DMS153 (cell line): Measurements from ENCODE around the gene RPL28.

ENCODE experiments used
- DNase-seq: peaks from one replicate; lab custom pipeline; 2025; lab: John Stamatoyannopoulos, UW

RPL28 gene

DNA sequence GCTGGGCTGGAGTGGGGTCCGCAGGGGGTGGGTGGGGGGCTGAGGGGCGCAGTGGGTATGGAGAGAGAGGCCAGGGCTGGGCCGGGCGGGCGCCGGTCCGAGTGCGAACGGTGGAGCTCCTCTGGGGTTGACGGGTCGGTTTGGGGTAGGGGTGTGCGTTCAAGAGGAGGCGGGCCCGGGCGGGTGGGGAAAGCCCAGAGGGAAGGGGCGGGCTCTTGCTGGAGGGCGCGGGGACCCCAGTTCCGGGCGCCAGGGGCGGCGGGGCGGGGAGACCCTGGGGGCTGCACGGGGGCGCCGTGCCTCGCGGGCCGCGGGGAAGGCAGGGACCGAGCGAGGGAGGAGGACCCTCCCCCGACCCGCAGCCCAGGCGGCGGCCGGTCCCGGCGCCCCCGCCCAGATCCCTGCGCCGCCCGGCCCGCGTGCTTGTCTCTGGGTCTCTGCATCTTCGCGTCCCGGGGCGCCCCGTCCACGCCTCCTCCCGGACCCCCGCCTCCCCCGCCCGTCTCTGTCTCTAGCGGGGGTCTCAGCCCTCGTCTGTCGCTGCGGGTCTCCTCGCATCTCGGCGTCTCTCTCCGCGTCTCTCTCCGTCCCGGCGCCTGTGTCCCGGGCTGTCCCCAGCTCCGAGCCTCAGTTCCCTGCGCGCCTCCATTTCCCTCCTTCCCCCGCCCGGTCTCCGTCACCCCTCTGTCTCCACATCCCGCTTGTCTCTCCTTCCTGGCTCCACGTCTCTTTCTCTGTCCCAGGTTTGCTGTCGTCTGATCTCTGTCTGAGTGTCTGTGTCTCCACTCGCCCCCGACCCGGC, 65.6 kb downstream of the RPL28 start:
- DNase-seq = no peak

DNA sequence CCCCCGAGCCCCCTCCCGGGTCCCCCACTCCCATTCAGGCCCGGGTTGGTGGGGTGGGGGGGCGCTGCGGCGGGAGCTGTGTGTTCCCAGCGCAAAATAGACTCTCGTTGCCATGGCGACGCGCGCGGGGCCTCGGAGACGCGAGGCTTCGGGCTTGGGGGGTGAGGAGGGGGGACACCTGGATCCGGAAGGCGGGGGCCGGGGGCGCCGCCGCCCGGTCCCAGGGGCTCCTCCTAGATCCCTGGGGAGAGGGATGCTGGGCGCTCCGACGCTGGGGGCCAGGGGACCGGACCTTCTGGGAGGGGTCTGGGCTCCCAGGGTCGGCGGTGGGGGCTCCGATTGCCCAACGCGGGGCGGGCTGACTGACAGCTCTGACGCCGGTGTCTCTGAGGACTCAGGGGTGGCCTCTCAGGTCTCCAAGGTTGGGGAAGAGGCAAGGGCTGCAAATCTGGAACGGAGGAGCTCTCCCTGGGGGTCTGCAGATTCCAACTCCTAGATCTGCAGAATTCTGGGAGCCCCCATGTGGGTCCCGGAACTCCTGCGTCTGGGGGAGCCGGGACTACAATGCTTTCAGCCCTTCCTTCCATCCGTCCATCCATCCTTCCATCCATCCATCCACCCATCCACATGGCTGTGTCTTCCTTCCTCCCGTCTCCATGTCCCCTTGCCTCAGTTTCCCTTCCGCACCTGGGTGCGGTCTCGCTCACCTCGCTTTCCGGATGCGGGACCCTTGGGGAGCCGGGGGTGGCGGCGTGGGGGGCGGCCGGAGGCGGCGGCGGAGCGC, 66.4 kb downstream of the RPL28 start:
- DNase-seq = no peak
